GM18520 (cell line): ENCODE results near the gene NOP9.

ENCODE experiments used
- ATAC-seq: cut with Tn5 transposase; IDR thresholded peaks from one replicate; pipeline ENCODE4 v1.9.1; 2021; ENCODE audit not compliant: unreplicated experiment

NOP9 gene, protein sequence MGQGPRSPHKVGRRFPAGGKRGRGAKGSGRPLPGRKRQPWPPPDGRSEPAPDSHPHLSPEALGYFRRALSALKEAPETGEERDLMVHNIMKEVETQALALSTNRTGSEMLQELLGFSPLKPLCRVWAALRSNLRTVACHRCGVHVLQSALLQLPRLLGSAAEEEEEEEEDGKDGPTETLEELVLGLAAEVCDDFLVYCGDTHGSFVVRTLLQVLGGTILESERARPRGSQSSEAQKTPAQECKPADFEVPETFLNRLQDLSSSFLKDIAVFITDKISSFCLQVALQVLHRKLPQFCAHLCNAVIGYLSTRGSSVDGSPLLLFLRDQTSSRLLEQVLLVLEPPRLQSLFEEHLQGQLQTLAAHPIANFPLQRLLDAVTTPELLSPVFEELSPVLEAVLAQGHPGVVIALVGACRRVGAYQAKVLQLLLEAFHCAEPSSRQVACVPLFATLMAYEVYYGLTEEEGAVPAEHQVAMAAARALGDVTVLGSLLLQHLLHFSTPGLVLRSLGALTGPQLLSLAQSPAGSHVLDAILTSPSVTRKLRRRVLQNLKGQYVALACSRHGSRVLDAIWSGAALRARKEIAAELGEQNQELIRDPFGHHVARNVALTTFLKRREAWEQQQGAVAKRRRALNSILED

DNA sequence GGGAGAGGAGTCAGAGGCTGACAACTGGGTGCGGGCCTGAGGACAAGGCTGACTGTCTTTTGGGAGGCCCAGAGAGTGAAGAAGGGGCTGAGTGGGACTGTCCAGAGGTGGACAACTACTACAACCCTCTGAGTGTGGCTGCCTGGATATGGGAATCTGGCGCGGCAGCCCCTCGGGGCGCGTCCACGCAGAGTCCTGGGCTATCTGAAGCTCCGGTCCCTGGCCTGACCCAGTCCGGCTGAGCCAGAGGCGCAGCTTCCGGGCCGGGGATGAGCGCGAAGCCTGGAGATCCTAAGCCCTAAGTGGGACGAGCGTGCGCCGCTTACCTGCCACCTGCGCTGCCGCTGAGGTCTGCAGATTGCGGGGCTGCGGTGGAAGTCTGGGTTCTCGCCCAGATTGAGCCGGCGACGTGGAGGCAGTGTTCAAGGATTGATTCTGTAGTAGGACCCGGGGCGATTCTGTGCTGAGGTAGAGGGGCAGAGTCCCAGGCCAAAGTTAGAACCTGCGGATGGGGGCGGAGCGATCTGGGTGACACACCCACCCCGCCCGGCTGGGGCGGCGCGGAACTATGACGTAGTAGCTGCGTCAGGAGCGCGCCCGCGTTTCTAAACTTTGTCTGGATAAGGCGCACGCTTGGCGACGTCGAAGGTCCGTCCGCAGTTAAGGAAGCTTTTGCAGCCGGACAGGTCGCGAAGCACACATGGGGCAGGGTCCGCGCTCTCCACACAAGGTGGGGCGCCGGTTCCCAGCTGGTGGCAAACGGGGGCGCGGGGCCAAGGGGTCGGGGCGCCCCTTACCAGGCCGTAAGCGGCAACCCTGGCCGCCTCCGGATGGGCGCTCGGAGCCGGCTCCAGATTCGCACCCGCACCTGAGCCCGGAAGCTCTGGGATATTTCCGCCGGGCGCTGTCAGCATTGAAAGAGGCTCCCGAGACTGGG lies at the start of gene NOP9, which contains the start of gene DHRS1:
Gene NOP9 (plus strand): TSS at position 596 of the 937 bp plus-strand sequence. CDS start 105 bp downstream, at position 701.
Gene DHRS1 (minus strand): TSS at position 526 of the 937 bp plus-strand sequence. CDS start 674 bp downstream, outside the sequence.
- ATAC-seq = peak; percentile 54

DNA sequence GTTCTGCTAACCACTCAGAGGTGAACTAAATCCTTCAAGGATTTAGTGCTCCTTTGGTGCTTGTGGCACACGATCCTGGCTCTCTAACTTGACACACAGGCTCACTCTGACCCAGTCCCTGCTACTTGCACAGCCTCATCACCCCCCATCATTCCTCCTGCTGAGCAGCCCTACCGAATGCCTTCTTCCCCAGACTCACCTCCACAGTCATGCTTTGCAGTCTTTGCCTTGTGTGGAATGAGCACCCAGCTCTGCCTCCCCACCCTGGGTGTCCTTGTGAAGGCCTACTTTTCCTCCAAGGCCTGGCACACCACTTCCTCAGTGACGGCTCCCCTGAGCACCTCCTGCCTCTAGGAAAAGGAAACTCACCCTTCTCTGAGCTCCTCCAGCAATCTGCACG lies 49.3 kb upstream of the NOP9 start:
- ATAC-seq = no peak

DNA sequence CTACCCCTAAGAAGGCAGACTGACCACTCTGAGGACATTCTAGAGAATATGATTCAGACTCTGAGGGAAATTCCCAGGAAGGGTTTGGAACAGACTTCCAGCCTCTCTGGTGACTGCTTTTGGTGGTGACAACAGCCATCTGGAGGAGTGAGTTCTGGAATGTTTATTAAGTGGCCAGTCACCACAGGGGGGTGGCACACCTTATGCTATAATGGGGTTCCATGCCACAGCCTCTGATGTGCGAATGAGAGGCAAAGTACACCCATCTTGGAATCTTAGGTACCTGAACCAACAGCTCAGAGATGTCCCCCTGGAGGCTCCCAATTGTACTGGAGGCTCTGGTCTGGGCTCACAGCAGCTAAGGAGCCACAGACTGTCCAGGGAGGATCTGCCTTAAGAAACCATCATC lies 47.8 kb upstream of the NOP9 start:
- ATAC-seq = no peak

DNA sequence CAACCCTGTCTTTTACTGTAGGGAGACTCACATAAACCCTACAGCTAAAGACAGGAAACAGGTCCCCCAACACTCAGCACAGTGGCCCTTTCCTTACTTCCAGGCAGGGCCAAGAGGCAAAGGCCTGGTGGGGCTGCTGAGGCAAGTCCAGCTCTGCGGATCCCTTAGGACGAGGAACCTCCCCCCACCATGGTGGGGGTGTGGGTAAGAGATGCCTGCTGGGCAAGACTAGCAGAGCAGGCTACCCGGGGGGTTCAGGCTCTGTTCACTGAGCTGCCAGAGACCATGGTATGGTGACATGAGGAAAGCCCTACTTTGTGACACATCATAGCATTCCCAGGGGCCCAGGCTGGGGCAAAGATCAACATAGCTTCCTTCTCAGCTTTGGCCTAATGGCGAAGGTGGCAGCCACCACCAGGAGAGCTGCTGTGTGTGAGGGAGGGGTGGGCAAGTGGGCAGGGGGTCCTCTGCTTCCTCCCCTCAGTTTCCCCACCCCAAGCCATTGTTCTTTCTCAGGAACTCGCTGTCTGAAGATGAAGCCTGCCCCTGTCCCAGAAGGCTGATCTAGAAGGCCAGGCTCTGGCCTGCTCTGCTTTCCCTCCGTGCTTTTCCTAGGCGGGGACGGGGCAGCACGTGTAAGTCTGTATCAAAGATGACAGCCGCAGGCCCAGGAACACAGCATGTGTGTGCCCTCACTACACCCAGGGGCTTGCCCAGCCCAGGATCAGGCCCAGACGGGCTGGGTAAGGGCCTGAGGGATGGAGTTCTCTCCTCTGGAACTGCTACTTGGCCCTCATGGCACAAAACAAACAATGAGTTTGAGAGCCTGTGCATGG lies 47.1 kb upstream of the NOP9 start:
- ATAC-seq = no peak

DNA sequence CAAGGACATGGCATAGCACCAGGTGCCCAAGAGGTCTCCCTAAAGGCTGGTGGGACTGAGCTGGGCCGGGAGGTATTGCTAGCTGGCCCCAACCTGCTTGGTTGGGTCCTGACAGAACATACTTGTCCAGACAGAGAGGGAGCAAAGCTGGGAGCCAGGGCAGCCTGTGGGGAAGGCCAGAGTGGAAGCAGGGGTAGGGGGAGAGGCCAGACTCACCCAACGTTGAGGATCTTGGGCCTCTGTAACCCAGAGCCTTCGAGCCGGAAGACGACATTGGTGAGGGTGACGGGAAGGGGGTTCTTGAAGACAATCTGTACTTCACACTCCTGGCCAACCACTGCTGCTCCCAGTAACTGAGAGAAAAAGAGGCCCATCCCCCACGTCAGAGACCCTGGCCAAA lies 45.7 kb upstream of the NOP9 start:
- ATAC-seq = no peak

DNA sequence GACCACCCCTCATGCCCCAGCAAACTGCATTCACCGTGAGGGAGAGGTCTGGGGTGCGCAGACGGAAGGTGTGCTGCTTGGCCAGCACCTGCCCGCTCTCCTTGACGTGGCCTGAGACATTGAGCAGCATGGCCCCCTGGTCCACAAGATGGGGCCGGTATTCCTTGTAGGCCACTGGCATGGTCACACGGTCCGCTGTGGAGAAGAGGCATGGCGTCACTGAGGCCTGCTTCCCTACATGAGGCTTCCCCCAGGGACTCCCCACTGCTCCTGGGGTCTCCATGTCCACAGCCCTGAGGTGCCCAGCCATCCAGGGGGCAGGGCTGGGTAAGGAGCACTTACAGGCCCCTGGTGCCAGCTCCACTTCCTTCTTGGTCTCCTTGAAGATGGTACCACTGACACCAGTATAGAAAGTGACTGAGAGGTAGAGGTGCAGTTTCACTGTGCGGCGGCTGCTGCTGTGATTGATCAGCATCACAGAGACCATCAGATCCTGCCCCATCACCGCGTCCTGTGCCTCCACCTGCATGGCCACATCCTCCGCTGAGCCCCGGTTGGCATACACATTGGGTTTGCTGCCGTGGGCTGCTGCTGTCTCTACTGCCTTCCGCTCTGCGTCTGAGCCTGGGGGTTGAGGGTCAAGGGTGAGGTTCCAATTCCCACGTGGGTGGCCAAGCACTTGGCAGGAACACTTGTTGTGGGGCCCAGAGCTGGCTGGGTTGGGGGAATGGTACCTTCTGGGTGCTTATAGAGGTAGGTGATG lies 44.8 kb upstream of the NOP9 start:
- no peak for ATAC-seq

DNA sequence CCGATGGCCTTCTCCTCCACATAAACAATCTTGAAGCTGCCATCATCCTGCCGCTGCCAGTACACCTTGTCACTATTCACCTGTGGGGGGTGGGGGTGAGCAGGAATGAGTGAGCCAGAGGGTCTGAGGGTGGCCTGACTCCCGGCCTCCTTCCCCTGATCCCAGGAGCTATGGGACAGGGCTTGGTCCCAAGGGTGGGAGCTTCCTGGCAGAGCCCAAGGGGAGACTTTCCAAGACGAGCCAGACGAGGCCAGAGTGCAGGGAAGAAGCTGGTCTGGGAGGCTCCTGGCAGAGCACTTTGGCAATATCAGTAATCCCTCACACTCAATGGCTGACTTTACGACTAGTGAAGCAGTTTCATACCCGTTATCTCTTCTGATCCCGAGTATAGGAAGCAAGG lies 44.2 kb upstream of the NOP9 start:
- ATAC-seq = no peak

DNA sequence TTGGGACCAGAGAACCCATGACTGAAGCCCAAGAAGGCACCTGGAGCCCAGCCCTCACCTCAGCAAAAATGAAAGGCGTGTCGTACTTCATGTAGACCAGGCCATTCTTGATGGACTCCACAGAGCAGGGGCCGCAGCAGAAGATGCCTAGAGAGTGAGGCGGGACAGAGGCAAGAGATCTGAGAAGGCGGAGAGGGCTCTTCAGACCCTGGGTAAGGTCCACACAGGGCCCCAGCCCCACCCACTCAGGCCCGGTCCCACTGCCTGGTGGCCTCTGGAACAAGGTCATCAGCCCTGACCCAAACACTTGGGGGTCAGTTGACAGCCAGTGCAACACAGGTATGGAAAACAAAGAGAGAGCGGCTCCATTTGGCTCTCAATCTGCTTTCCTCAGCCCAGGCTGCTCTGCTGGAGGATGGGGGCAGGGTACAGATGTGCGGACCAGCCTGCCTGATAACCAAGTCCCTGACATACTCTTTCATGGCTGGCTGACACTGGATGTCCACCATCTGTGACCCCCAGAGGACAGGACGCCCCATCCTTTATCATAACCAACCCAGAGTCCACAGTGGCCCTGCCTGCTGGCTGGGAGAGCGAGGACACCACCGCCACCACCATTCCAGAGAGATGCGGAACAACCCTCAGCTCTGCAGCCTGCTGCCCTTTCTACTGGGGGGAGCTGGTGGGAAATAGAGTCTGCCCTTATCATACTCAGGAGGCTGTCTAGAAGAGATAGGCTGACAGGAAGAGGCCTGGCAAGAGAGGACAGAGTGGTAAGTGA lies 43.5 kb upstream of the NOP9 start:
- ATAC-seq = no peak

DNA sequence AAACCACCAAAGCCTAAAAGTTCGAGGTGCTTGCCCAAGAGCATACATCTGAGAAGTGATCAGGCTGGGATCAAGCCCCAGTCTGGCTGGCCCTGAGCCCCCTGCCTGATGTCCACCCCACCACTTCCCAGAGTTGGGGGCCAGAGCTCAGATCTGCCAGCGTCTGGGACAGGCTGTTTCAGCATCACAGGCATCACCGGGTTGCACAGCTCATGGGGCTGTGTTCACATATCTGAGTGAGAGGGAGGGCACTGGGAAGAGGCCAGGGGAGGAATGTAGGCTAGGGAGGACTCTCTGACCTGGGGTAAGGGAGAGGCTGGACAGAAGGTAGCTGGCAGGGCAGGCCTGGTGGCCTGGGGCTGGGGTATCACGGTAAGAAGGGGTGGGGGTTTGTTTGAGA lies 42.7 kb upstream of the NOP9 start:
- no peak for ATAC-seq

DNA sequence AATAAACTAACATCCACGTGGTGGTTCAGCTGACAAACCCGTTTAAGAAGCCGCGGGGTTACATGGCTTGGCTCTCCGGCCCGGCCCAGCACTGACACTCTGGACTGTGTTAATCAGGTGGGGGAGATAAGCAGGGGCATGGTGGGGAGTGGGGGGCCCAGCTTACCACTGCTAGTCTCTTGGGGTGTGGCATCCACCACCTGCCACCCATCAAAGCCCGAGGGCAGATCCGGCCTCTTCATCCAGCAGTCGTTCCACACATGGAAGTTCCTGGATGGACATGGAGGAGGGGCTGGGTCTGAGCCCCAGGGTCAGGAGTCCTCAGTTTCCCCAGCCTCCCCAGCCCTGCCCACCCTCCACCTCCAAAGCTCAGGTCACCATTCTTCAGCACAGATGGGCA lies 41.5 kb upstream of the NOP9 start:
- ATAC-seq = no peak

DNA sequence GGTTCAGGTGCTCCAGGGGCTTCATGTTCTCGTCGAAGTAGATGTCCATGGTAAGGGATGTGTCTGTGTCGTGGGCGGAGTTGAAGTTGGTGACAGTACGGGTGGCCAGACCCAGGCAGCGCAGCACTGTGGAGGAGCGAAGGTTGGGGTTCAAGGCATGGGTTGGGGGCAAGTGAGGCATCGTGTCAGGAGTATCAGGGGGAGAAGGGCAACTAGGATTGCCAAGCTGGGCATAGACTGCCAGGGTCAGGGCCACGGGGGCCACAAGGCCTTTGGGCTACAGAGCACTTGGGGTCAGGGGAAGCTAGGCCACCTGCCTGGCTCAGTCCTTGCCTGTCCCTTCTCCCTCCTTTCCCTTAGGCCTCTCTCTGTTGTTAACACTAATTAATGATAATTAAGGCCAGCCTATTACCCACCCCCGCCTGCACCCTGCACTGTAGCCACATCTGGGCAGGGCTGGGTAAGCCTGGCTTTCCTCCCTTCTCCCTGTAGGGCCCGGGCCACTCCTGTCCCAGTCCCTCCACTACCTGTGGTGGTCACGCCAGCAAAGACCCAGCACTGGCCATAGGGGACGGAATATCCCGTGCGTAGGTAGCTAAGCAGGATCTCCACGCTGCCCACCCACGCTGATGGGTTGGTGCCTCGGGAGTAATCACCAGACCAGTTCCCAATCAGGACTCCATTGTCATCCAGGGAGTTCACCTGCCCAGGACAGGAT lies 40.9 kb upstream of the NOP9 start:
- ATAC-seq = no peak

DNA sequence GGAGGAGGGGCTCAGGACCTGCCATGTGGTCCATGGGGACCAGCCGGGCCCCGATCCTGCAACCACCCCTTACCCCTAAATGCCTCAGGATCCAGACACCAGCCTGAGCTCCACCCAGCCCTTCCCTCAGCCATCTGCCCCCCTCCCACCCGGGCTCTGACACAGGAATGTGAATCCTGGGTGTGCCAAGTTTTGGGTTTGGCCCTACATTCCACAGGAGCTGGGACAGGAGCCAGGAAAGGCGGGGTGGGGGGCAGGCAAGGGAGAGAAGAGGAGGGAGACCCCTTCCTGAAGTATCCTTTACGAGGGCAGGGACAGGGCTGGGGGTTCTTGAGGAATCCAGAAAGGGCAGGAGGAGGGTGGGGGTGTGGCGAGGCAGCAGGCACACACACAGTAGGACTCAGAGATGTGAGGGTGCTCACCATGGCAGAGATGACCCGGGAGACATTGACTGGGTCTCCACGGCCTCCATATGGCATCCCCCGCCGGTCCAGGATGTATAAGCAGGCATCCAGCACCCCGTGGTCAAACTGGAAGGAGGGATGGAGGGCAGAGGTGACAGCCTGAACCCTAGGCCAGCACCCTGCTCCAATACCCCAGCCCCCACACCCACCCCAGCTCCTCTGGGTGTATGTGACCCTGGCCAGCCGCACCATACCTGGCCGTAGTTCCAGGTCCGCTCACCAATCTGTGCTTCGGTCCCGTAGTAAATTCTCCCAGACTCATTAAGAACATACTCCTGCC lies 40.2 kb upstream of the NOP9 start:
- ATAC-seq = no peak

DNA sequence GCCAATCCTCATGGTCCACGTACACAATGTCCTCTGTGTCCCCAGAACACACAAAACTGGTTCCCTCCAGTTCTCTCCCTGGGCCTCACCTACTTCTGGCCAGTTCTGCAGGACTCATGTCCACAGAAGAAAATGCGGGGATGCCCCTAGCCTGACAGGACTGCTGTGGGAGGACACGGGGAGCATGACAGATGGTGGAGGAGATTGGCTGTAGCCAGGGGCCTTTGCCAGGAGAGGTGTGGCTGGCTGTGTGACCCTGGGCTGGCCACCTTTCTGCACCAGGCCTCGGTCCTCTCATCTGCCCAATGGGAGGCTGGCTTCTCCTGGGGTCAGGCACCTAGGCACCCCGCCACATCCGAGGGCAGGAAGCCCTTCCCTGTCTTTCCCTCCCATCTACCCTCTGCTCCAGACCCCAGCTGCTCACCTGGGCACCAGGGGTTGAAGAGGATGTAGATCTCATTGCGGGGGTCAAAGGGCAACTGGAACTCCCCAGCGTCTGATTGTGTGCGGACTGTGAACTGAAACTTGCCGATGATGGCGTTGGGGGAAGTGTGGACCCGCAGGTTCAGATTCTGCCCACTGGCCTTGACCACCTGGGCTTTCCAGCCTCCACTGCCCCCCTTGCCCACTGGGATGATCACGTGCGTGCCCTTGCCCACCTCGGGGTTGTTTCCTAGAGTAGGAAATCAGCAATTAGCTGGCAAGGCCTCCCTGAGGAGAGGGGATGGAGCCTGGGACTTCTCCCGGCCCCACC lies 39.4 kb upstream of the NOP9 start:
- ATAC-seq = no peak

DNA sequence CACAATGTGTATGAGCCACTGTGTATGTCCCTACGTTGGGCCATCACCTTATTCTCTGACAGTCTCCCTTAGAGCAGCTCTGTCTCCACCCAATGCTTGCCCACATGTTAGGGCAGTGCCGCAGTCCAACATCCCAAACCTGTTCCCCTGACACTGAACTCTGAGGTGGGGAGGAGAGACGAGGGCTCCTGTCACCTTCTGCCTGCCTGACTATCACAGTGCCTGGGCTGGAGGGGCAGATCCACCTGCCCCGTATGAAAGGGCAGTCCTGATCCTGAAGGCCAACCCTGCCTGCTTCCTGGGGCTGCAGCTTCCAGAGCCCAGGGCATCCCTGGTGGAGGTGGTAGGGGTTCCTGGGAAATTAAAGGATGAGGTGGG lies 38.9 kb upstream of the NOP9 start:
- ATAC-seq = no peak

DNA sequence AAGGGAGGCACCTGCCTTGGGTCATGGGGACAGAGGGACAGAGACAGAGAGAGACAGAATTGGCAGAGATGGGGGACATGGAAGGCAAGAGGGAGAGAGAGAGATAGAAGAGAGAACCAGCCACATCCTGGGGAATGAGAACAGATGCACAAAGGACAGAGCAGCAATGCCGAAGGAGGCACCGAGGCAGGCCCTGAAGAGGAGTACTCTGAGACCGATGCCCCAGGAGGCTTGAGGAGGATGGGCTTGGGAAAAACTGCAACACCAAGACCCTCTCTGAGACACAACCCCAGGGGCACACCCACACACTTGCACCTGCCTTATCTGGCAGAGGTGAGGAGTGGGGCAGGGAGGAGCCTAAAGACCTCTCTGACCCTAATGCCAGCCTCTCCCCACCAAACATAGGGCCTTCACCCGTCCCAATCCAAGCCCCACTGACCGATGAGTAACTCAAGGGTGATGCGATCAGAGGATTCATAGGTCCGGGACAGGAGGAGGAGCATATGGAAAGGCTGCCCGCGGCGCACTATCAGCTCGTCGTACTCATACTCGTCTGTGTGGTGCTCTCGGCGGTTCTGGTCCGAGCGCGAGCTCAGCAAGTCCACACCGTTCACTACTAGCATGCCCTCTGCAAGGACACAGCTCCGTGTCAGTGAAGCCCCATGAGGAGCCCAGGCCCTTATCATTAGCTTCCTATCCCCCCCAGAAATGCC lies 38.2 kb upstream of the NOP9 start:
- no peak for ATAC-seq

DNA sequence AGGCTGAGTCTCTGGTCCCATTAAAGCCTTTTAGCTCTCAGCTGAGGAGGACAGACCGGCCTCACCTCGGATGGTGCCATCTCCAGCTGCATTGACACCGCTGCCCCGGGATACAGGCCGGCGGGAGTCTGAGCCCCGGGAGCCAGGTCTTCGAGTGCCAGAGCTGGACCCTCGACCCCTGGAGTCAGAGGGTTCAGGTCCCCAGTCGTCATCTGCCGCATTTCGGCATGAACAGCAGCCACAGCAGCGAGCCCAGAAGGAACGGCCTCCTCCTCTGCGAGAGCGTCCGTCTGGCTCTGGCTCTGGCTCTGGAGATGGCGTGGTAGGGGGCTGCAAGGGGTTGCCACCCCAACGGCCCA lies 37.7 kb upstream of the NOP9 start:
- no peak for ATAC-seq
